Ovary (tissue), 9 donors: ENCODE results near the gene RPS23. TPM values are rescaled to one million over a fixed set of nuclear protein-coding genes. Genes with fewer than 3 reads are reported as not detected.

Experiments
- DNase-seq, 5 donors: peaks; one replicate each; pipeline ENCODE4 v3.0.0-alpha.2; 2019 to 2020
- H3K27ac ChIP-seq, 2 donors: fragments of 200-600 bp; one replicate each; pipeline versions ENCODE4 v1.5.1 to v1.8.0; 2019 to 2022
- H3K27me3 ChIP-seq: fragments of 200-600 bp; one replicate; pipeline ENCODE4 v1.8.0; 2022
- H3K36me3 ChIP-seq: fragments of 200-600 bp; sonication (generic); one replicate; pipeline ENCODE4 v1.5.1; 2019
- H3K4me1 ChIP-seq: one replicate; pipeline ENCODE4 v1.8.1; 2013; ENCODE audit warnings: mild to moderate bottlenecking, moderate library complexity; ENCODE audit not compliant: insufficient read depth
- H3K4me3 ChIP-seq: fragments of 200-600 bp; sonication (generic); one replicate; pipeline ENCODE4 v1.5.1; 2017
- H3K9me3 ChIP-seq, 2 donors: fragments of 200-600 bp in 1 of 2; sonication (generic) in 1 of 2; one replicate each; pipeline versions ENCODE4 v1.5.1 to v1.8.1; 2013 to 2019; ENCODE audit warnings: mild to moderate bottlenecking in 1 of 2, moderate library complexity in 1 of 2
- EP300 ChIP-seq: sonication (generic); formaldehyde crosslinking; IDR thresholded peaks from one replicate; pipeline ENCODE4 v1.6.1; 2017; ENCODE audit warnings: antibody characterized with exemption
- POLR2A ChIP-seq: fragments of 450-650 bp; IDR thresholded peaks from one replicate; pipeline ENCODE4 v1.6.1; 2017; ENCODE audit warnings: antibody characterized with exemption, mild to moderate bottlenecking, moderate library complexity
- WGBS, 3 donors: extraction: QIAGEN DNeasy Blood & Tissue Kit in 1 of 3; methylation state at CpG; one replicate each; pipeline versions ENCODE4 v1.1.5 to v1.1.7; 2013 to 2017; 5-methylcytosine and 5-hydroxymethylcytosine counted together
- intact Hi-C, 4 donors: fragments of 100-400 bp; cut with DNase I; formaldehyde crosslinking; loops; one replicate each; pipeline versions ENCODE4 v1.11.0 to v1.15.1; 2022 to 2023
- polyA plus RNA-seq, 2 donors: library from polyadenylated mRNA; stranded (reverse); fragments of 200-250 nt in 1 of 2; fragments of 350-450 nt in 1 of 2; fragmentation: Illumina TruSeq in 1 of 2; extraction: RNeasy Lipid Tissue Mini Kit (QIAGEN cat#74804) in 1 of 2; gene quantifications; one replicate each; pipeline ENCODE4 v1.2.3, GENCODE V29; 2013 to 2014
- total RNA-seq, 7 donors: library from RNA; depleted of rRNA in 2 of 7; stranded (reverse); fragments of >200 nt in 2 of 7; fragmentation: NEBNext Ultra II Directional in 3 of 7; extraction: Animal tissue kit (Norgen Biotek cat#: 25700) in 3 of 7; gene quantifications; one replicate each; pipeline versions ENCODE4 v1.1.0 to v1.2.4, GENCODE V29; 2016 to 2023
- TF ChIP-seq, protein P1 (sequence below), 3 donors: fragments of 450-650 bp in 2 of 3; fragments of 200-600 bp in 1 of 3; IDR thresholded peaks; one replicate each; pipeline versions ENCODE4 v1.5.1 to v1.8.0; 2016 to 2022; ENCODE audit warnings: antibody characterized with exemption in 3 of 3, mild to moderate bottlenecking in 1 of 3
- donor health status: DM: no; HTN: no; CAD: no; lungs with moderate emphysema.
- donor health status: DM: no; HTN: no; CAD: no.
- donor health status: Bipolar disorder and iron deficiency.
- donor health status: DM: yes; HTN: yes; CAD: no.
- donor health status: DM: no; HTN: no; CAD: no.
- donor health status: DM: yes; HTN: yes; CAD: no.

Gene RPS23
- total and polyA plus RNA-seq, 9 donors: 3,397 to 8,268 (median 4,763) TPM

DNA sequence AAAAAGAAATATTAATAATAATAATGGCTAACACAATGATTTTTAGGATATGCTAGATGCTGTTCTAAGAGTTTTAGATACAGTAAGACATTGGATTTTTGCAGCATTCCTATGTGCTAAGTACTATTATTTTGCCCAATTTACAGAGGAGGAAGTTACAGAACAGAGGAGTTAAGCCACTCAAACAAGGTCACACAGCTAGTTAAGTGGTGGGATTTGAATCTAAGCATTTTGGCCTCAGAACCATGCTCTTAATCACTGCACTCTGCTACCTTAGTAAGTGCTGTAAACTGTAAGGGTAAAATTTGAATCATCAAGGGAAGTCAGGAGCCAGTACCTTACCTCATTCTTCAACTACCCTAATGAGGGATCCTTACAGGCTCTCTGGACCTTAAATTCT lies 25.4 kb downstream of the RPS23 start:
- TF ChIP-seq POLR2A: no peak
- no peak for TF ChIP-seq EP300
- TF ChIP-seq, protein P1, sequence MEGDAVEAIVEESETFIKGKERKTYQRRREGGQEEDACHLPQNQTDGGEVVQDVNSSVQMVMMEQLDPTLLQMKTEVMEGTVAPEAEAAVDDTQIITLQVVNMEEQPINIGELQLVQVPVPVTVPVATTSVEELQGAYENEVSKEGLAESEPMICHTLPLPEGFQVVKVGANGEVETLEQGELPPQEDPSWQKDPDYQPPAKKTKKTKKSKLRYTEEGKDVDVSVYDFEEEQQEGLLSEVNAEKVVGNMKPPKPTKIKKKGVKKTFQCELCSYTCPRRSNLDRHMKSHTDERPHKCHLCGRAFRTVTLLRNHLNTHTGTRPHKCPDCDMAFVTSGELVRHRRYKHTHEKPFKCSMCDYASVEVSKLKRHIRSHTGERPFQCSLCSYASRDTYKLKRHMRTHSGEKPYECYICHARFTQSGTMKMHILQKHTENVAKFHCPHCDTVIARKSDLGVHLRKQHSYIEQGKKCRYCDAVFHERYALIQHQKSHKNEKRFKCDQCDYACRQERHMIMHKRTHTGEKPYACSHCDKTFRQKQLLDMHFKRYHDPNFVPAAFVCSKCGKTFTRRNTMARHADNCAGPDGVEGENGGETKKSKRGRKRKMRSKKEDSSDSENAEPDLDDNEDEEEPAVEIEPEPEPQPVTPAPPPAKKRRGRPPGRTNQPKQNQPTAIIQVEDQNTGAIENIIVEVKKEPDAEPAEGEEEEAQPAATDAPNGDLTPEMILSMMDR (IDR thresholded peaks at IDR 0.05): no peak
- H3K4me1 ChIP-seq: no peaks in the 10 kb centered on the region
- H3K9me3 ChIP-seq: no peaks in the 10 kb centered on the region
- no peak for DNase-seq
- intact Hi-C loops: no loop called here
- no peak overlapping the region for H3K27ac ChIP-seq
- no peaks in the 10 kb centered on the region for H3K36me3 ChIP-seq
- no peaks in the 10 kb centered on the region for H3K27me3 ChIP-seq
- H3K4me3 ChIP-seq: no peak overlapping the region

DNA sequence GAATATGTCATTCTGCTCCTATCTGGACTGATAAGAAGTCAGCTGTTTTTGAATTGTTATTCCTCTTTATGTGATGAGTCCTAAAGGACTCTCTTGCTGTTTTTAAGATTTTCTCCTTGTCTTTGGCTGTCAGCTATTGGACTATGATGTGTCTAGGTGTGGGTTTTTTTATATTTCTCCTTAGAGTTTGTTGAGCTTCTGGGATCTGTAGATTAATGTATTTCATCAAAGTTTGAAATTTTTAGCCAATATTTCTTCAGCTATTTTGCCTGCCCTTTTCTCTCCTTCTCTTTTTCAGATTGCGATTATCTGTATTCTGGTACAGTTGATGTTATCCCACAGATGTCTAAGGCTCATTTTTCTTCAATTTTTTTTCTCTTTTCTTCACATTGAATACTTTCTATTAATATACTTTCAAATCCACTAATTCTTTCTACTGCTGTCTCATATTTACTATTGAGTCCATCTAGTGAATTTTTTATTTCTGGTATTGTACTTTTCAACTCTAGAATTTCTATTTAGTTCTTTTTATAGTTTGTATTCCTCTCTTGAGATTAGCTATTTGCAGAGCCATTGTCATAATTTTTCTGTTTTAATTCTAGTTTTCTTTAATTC lies 31.1 kb downstream of the RPS23 start:
- intact Hi-C loops: no loop called here
- no peak overlapping the region for H3K4me3 ChIP-seq
- H3K27ac ChIP-seq: no peak overlapping the region
- H3K4me1 ChIP-seq: no peaks in the 10 kb centered on the region
- DNase-seq: no peak
- H3K27me3 ChIP-seq: no peaks in the 10 kb centered on the region
- 96 to 100% (median 98%) methylated on average over 1 of the region's 1 CpG for WGBS, 3 donors
- no peaks in the 10 kb centered on the region for H3K36me3 ChIP-seq
- TF ChIP-seq, protein P1 (IDR thresholded peaks at IDR 0.05): no peak
- no peak for TF ChIP-seq EP300
- no peak for TF ChIP-seq POLR2A
- H3K9me3 ChIP-seq: no peaks in the 10 kb centered on the region

DNA sequence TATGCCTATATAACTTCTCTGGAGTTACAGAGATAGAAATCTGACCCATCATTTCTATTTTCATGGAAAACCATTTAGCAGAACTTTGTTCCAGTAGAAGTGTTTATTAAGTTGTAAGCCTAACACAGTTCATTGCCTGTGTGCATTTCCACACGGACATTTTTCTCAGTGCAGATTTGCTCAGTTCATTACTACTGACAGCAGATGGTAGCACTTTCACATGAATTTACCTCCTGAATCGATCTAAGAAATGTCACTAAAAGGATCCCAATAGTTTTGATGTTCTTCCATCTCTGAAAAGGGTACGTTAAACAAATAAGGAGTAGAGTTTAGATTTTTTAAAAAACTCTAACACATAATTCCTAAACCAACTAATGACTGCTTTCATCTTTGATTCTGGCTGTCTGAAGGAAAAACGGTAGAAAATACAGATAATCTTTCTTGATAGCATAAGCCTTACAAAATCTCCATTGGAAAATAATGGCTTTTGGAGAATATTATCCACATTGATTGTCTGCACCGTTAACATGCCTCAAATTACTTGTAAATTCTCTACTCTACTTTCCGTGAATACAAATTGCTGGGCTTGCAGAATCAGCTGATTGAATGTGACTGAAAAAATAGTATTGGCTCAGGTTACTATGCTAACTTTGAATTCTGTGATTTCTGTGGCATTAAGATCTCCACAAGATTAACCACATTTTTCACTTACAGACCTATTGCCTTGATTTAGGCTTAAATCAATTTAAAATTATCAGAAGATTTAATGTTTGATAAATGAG lies 33.1 kb downstream of the RPS23 start:
- Histone ChIP-seq H3K4me3 (no peak overlapping the region), H3K9me3 (no peaks in the 10 kb centered on the region), H3K4me1 (no peaks in the 10 kb centered on the region), H3K27me3 (no peaks in the 10 kb centered on the region), H3K27ac (no peak overlapping the region), H3K36me3 (no peaks in the 10 kb centered on the region)
- no peak for DNase-seq
- WGBS, 3 donors: 72 to 86% (median 86%) methylated on average over 6 of the region's 6 CpGs
- intact Hi-C loops: no loop called here
- no peak for TF ChIP-seq POLR2A
- no peak for TF ChIP-seq EP300
- TF ChIP-seq, protein P1 (IDR thresholded peaks at IDR 0.05): no peak

DNA sequence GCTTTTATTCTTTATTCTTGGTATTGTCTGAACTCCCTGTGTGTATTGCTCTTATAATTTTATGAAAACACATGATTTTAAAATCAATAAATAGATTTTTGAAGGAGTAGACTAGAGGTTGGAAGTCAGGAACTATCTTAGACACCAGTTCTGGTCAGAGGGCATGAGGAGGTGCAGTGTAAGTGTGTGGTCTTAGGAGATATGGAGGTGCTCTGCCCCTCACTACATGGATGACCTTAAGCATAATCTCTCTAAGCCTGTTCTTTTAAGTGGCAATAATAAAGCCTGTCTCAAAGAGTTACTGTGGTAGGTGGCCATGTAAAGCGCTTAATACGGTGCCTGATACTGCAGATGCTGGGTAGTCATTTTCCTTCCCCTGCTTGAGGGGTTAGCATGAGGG lies 34.0 kb downstream of the RPS23 start:
- intact Hi-C loops: no loop called here
- WGBS, 3 donors: 97 to 100% (median 100%) methylated on average over 2 of the region's 2 CpGs
- no peak for DNase-seq

More for the DNA sequence above, 34.0 kb downstream of the RPS23 start:
- H3K36me3 ChIP-seq: no peaks in the 10 kb centered on the region
- TF ChIP-seq POLR2A (no peak), EP300 (no peak)
- TF ChIP-seq, protein P1 (IDR thresholded peaks at IDR 0.05): no peak
- H3K4me3 ChIP-seq: no peak overlapping the region
- H3K27ac ChIP-seq: no peak overlapping the region
- no peaks in the 10 kb centered on the region for H3K9me3 ChIP-seq
- no peaks in the 10 kb centered on the region for H3K27me3 ChIP-seq
- H3K4me1 ChIP-seq: no peaks in the 10 kb centered on the region
